Left hindlimb (tissue), 1 donor: ENCODE measurements around the gene LAMC3.

ENCODE experiments used
- DNase-seq: peaks from one replicate; pipeline ENCODE4 v3.0.0-alpha.2; 2018

LAMC3 gene

GRCh38 chr9:130979591-130980385 is 29.2 kb upstream of the LAMC3 start:
- DNase-seq: no peak

- no peak for DNase-seq
Measured at GRCh38 chr9:130980526-130980925, 28.4 kb upstream of the LAMC3 start.

- DNase-seq: no peak
Measured at GRCh38 chr9:130981002-130981755, 27.8 kb upstream of the LAMC3 start.

GRCh38 chr9:130981756-130982137 is 27.2 kb upstream of the LAMC3 start:
- no peak for DNase-seq

GRCh38 chr9:130982636-130983358 is 26.2 kb upstream of the LAMC3 start:
- DNase-seq: no peak

GRCh38 chr9:130983359-130983670 is 25.7 kb upstream of the LAMC3 start:
- DNase-seq: no peak

GRCh38 chr9:130983970-130984369 is 25.0 kb upstream of the LAMC3 start:
- no peak for DNase-seq

- DNase-seq: no peak
Measured at GRCh38 chr9:130984521-130984920, 24.5 kb upstream of the LAMC3 start.

GRCh38 chr9:130985029-130985428 is 23.9 kb upstream of the LAMC3 start:
- DNase-seq: no peak

GRCh38 chr9:130985606-130986162 is 23.3 kb upstream of the LAMC3 start:
- DNase-seq: no peak

GRCh38 chr9:130986356-130986965 is 22.5 kb upstream of the LAMC3 start:
- DNase-seq: no peak

- DNase-seq: no peak
Measured at GRCh38 chr9:130987054-130987453, 21.9 kb upstream of the LAMC3 start.

GRCh38 chr9:130987738-130988399 is 21.1 kb upstream of the LAMC3 start:
- DNase-seq: no peak

GRCh38 chr9:130988400-130988747 is 20.6 kb upstream of the LAMC3 start:
- DNase-seq: no peak

- DNase-seq: no peak
Measured at GRCh38 chr9:130988905-130989304, 20.1 kb upstream of the LAMC3 start.

GRCh38 chr9:130989391-130989790 is 19.6 kb upstream of the LAMC3 start:
- DNase-seq: no peak

- no peak for DNase-seq
Measured at GRCh38 chr9:130989891-130990290, 19.1 kb upstream of the LAMC3 start.

- DNase-seq: no peak
Measured at GRCh38 chr9:130990306-130990977, 18.5 kb upstream of the LAMC3 start.

GRCh38 chr9:130990978-130991777 is 17.8 kb upstream of the LAMC3 start:
- DNase-seq: peak; percentile 26

GRCh38 chr9:130991778-130992681 is 16.9 kb upstream of the LAMC3 start:
- DNase-seq: peak; percentile 31
